Neural cell (in vitro differentiated cells): ENCODE data around the gene PRRT1B.

Source experiments
- CTCF ChIP-seq: fragments of 450-650 bp; IDR thresholded peaks from 2 replicates; pipeline ENCODE4 v1.5.1; 2014; ENCODE audit warnings: antibody characterized with exemption, mild to moderate bottlenecking, moderate library complexity; ENCODE audit not compliant: poor library complexity, severe bottlenecking
- EZH2 ChIP-seq: fragments of 200-600, 300-800 bp; shearing (Covaris generic), sonication (generic); IDR thresholded peaks from 2 replicates; pipeline ENCODE4 v1.6.1; 2014; ENCODE audit warnings: antibody characterized with exemption, low read length, borderline replicate concordance, mild to moderate bottlenecking; ENCODE audit not compliant: insufficient read depth, poor library complexity, severe bottlenecking
- POLR2AphosphoS5 ChIP-seq: IDR thresholded peaks from 2 replicates; pipeline ENCODE4 v1.6.1; 2012

- no peak for TF ChIP-seq EZH2
- TF ChIP-seq CTCF = no peak
- TF ChIP-seq POLR2AphosphoS5 = no peak
Observed at GRCh38 chr9:131517761-131518190, 27.5 kb upstream of the PRRT1B start.
